DMS153 (cell line): Measurements from ENCODE around the gene KRT76.
"Not testable (repeated sequence)": the region's sequence is repeated elsewhere in the genome, so short reads cannot be mapped to it uniquely, and the experiment has no call there.

ENCODE experiments used
- DNase-seq: peaks from one replicate; lab custom pipeline; 2025; lab: John Stamatoyannopoulos, UW

The KRT76 gene

GRCh38 chr12:52781399-52782082 is 4.4 kb upstream of the KRT76 start:
- DNase-seq, result no peak

DNA sequence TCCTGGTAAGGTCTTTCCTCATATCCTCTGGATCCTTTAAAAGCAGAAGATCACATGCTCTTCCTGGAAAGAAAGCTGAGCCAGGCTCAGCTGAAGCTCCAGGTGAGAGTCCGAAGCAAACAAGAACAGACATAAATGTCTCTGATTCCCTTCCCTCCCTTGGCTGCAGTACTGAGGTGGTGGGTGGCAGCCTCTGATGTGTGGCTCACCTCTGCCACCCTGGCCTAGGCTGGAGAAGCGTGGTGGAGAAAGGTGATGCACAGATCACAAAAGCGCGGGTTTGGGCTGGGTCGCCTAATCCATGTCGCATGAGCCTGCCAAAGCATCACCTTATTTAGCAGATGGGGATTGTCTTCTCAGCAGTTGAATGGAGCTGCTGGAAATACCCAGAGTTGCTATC is 2.8 kb upstream of the KRT76 start:
- DNase-seq, result no peak

GRCh38 chr12:52778833-52779232 is 1.7 kb upstream of the KRT76 start:
- DNase-seq, result no peak

GRCh38 chr12:52777566-52777965 is 421 bp upstream of the KRT76 start:
- DNase-seq, result no peak

DNA sequence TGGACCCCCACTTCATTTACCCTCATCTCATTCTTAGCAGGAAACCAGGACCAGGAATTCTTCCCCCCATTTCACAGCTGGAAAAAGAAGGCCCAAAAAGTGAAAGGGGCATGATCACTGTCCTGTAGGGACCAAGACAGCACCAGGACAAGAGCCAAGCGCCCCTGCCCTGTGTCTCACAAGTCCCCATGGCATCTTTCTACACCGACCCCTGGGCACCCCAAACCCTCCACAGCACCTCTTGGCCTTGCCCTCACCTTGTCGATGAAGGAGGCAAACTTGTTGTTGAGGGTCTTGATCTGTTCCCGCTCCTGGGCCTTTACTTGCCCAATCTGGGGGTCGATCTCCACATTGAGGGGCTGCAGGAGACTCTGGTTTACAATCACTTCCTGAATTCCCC is 710 bp downstream of the KRT76 start:
- DNase-seq, result no peak

DNA sequence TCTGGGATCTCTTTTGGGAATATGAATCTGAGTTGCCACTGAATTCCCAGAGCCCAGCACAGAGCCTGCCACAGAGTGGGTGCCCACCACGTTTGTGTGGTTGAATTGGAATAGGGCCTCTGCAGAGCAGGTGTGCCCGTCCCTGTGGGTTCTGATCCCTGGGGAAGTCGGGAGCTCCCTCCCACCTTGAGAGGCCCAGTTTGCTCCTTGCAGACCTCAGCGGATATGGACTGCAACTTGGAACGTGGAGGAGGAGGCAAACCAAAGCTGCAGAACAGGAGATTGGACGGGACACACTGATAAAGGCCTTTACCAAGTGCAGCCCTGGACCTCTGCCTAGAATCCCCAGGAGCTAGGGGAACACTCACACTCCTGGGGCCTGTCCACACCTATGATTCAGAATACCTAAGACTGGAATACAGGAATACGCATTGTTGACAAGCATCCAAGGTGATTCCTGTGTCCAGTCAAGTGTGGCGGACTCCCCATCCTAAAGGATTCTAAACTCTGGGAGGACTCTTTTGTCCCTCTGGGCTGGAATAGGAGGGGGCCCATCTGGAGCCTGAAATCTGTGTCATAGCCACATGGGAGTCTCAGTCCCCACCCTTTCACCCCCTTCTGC is 2.4 kb downstream of the KRT76 start:
- no peak for DNase-seq

DNA sequence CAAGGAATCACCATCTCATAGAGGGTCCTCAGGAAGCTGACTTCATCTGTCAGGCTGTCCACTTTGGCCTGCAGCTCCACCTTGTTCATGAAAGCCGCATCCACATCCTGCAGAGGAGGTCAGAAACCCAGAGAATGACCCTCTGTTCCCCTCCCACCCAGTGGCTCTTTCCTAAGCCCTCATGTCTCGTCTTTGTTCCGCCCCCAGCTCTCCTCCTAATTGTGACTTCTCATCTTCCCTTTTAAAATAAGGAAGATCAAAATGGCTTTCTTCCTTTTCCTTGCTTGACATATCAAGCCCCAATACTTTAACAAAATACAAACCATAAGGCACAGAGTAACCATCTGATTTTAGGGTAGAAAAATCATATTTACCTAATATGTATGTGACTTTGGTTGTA is 4.4 kb downstream of the KRT76 start:
- DNase-seq, result no peak

DNA sequence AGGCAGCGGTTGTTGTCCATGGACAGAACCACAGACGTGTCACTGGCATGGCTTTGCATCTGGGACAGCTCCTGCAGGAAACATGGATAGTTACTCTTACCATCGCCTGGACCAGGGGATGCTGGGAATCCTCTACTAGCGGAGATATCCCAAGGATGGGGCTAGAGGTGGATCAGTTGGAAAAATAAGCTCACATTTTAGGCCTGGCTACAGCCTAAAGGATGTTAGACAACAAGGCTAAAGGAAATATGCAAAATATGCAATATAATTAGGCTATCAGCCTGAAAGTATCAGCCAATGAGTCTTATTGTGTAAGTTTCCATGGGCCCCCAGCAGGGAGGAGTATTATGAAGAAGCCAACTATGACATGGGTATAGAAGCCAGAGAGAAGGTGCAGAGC is 5.0 kb downstream of the KRT76 start:
- DNase-seq, result no peak

- DNase-seq, result no peak
Observed at GRCh38 chr12:52771505-52771904, 5.6 kb downstream of the KRT76 start.

- no peak for DNase-seq
Observed at GRCh38 chr12:52771088-52771487, 6.1 kb downstream of the KRT76 start.

DNA sequence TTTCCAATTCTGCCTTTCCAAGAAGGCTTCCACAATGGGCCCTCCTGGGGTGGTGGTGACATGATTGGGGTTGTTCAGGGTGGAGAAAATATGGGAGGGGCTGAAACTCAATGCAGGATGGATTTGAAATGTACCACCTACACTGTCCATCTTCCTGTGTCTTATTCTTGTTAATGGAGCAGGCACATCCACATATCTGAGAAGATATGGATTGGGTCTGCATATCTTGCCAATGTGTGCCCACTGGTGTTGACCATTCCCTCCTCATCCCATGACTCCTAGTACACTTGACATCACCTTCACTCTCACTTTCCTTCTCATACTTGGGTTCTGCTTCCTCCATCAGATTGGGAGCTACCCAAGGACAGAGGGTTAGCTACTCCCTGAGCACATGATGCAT is 7.2 kb downstream of the KRT76 start:
- no peak for DNase-seq

- no peak for DNase-seq
Observed at GRCh38 chr12:52769354-52769753, 7.8 kb downstream of the KRT76 start.

DNA sequence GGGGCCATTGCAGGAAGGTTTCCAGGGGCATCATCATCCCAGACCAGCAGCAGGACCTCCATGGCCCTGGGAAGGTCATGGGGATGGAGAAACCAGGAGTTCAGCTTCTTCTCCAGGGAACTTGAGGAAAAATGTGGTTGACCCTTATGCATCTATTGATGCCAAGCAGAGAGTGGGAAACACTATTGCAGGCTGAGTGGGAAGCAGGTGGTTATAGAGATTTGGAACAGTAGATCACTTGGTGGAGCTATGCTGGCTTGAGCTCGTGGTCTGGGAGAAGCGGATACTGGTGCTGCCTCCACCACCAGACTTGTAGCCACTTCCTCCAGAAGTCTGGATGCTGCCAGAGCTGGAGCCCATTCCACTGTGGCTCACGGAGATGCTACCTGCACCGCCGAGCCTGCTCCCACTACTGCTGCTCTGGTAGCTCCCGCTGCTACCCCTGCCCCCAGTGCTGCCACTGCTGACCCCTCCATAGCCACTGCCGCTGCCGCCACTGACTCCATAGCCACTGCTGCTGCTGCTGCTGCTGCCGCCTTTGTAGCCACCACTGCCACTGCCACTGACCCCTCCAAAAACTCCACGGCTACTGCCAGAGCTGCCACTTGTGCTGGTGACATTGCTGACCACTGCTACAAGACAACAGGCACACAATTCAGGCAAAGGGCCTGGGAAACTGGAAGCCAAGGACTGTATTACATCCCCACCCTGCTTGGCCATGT is 8.5 kb downstream of the KRT76 start:
- DNase-seq, result no peak

GRCh38 chr12:52767427-52767826 is 9.7 kb downstream of the KRT76 start:
- no peak for DNase-seq

GRCh38 chr12:52767020-52767379 is 10.1 kb downstream of the KRT76 start:
- no peak for DNase-seq

DNA sequence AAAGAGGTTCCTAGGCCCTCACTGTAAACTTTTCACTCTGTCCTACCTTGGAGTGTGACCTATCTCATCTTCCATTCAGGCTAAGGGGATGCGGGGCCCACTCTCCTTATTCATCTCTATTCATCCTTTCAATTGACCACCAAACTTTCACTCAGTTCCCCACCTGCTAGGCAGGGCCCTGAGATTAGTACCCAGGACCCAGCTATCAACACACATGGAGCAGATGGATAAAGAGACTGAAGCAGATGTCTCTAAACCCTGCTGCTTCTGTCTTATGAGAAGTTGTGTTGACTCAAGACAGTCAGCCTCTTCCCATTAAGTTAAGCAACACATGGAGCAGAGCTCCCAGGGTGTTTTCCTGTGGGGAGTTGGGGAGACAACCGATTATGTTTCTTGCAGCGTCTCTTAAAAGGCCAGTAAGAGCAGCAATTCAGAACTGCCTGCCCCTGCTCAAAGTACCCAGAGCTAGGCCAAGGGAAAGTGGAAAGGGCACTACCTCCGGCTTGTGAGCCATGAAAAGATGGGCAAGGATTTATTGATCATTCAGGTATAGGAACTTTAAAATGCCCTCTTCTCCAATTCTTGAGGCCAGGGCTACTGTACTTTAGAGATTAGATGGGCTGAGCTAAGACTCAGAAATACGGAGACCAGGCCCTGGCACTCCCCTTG is 10.7 kb downstream of the KRT76 start:
- DNase-seq, result no peak

DNA sequence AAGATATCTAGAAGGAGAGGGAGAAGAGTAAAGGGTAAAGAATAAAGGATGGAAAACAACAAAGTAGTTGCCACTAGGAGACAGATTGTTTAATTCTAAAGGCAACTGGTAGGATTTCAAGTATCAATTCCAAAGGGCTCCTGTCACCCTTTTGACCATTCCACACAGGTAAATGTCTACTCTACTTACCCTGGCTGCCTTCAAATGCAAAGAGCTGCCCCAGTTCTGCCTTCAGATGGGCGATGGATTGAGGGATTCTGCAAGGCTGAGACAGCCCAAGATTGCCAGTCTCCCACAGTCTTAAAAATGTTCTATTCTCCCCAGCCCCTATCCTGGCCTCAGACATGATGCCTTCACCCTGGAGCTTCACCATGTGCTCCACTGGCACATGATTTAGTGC is 11.4 kb downstream of the KRT76 start:
- DNase-seq, result no peak

- no peak for DNase-seq
Observed at GRCh38 chr12:52763991-52764390, 13.2 kb downstream of the KRT76 start.

GRCh38 chr12:52763036-52763659 is 14.0 kb downstream of the KRT76 start:
- DNase-seq, result no peak

GRCh38 chr12:52761802-52762201 is 15.3 kb downstream of the KRT76 start:
- no peak for DNase-seq

- DNase-seq, result not testable (repeated sequence)
Observed at GRCh38 chr12:52761218-52761617, 15.9 kb downstream of the KRT76 start.

GRCh38 chr12:52760623-52761022 is 16.5 kb downstream of the KRT76 start:
- no peak for DNase-seq

DNA sequence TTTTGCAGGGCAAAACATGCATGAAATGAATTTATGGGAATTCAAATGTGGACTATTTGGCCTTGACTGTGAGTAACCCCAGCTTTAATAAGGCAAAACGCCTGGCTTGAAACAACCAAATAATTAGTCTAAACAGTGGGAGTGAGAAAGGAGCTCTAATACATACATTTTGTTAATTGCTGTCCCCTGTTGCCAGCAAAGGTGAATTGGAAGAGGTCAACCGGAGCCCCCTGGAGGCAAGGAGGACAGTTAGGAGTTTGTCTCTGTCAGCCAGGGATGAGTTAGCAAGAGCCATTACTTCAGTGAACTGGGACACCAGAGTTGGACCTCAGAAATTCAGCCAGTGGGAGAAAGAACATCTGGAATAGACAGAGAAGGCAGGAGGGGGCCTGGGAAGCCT is 17.4 kb downstream of the KRT76 start:
- DNase-seq, result no peak
